ENCODE measurements around the gene WWOX.

WWOX gene

DNA sequence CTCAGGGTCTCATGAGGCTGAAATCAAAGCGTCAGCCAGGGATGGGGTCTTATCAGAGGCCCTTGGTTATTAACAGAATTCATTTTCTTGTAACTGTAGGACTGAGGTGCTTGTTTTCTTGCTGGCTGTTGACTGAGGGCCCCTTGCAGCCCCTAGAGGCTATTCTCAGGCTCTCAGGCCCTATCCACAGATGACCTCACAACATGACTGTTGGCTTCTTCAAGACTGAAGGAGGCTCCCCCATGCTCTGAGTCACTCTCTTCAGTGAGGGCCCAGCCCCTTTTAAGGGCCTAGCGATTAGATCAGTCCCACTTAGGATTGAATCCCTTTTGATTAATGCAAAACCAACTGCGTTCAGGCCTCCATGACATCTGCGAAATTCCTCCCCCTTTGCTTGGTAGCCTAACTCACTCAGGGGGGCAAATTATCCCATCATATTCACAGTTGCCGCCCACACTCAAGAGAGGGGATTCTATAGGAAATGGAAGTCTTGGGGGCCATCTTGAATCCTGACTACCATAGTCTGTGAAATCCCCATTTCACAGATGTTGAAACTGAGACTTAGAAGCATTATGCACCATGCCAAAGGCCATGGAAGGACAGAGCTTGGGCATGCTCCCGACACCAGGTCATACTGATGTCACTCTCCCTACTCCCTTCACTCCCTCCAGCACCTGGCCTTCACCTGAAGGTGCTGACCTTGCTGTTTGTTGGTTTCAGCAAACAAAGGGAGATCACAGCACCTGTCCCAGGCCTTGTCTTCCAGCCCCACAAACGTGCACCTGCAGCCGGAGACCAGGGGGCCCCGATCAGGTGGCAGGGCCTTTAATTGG, 908.8 kb downstream of the WWOX start:
- FAIRE-seq (no peak), DNase-seq (ENCODE audit: insufficient read length, low spot score) (no peak)

DNA sequence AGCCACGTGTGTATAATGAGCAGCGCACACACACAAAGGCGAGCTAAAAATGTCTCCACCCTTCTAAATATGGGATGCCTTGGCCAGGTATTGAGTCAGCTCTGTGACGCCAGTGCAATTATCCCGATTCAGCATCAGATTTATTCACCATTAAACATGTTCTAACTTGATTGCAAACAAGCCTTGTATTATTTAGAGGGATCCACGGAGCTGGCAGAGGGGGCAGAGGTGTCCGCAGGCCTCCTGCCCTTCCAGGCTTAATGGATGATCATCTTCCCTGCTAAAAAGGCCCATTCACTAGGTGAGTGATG, 909.4 kb downstream of the WWOX start:
- DNase-seq (ENCODE audit: insufficient read length, low spot score): no peak
- FAIRE-seq: no peak

DNA sequence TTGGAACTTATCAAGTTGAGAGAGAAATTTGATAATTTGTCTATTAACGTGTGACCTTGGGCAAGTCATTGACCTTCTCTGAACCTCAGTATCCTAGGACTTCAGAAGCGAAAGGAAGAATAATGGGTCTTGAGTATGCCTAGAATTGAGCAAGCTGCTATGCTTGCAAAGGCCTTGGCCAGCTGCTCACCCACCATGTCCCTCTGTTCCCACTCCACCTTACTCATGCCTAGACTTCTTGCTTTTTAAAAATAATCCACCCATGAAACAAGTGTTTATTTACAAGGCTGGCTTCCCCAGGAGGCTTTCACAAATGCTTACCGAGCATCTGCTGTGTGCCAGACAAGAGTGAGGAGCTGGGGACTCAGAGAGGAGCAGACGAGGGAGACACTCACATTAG, 910.4 kb downstream of the WWOX start:
- DNase-seq (ENCODE audit: insufficient read length, low spot score) (no peak), FAIRE-seq (no peak)

DNA sequence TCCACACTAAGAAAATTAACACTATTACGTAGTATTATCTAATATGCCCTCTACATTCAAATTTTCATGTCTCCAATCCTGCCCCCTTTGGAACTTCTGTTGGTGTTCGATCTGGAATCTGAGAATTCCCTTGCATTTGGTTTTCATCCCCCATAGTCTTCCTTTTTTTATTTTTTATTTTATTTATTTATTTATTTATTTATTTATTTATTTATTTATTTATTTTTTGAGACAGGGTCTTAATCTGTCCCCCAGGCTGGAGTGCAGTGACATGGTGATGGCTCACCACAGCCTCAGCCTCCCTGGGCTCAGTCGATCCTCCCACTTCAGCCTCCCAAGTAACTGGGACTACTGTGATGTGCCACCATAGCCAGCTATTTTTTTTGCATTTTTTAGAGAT, 911.8 kb downstream of the WWOX start:
- FAIRE-seq (no peak), DNase-seq (ENCODE audit: insufficient read length, low spot score) (no peak)

DNA sequence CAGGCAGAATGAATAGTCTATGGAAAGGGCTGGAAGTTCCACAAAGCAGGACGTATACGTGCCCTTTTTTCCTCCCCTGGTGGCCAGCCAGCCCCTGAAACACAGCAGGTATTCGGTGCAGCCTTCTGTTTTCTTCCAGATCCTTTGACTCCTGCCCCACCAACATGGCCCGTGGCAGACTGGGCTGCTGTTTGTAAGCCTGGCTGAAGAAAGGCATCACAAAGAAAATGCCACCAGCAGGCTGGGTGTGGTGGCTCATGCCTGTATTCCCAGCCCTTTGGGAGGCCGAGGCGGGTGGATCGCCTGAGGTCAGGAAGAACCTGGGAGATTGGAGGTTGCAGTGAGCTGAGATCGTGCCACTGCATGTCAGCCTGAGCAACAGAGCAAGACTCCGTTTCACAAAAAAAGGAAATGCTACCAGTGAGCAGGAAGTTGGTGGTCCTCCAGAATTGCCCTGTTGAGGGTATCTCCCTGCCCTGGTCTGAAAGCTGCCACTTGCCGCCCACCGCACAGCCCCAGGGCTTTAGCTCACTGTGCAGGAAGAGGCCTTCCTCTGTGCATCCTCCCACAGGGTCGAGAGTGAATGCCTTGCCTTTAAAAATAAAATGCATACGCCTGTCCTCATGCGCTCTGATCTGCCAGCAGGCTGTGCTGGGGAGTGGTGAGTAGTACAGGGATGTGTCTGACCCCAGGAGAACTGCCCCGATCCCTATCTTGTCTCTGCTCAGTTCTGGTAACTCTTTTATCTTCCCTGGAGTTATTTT, 913.4 kb downstream of the WWOX start:
- FAIRE-seq: no peak
- DNase-seq (ENCODE audit: insufficient read length, low spot score): no peak

DNA sequence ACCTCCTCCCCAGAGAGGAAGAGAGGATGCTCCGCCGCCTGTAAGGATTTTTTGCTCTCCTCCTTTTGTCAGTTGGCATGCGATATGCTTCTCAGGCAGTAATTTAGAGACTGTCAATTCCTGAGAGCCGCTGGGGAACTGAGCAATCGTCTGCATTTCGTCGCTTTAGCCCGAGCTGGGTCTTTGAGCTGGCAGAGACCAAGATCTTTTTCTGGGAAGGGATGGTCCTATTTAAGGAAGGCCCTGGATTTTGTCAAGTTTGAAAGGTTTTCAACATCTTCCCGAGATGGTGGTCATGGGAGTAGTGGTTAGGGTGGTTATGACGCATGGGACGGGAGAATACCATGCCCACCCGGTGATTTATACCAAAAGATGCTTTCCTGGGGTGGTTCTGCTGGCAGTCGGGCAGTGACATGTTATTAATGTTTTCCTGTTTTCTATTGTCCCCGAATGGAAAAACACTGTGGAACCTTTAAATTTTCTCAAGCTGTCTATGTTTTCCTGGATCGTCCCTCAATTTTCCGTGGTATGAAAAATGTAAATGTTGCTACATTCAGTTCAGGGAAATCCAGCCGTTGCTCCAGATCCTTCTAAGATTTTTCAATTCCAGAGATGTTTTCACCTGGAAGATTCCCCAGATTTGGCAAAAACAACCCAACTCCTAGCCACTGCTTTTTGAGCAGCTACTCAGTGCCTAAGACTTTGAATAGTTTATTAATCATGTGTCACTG, 914.6 kb downstream of the WWOX start:
- FAIRE-seq: no peak
- no peak for DNase-seq (ENCODE audit: insufficient read length, low spot score)

DNA sequence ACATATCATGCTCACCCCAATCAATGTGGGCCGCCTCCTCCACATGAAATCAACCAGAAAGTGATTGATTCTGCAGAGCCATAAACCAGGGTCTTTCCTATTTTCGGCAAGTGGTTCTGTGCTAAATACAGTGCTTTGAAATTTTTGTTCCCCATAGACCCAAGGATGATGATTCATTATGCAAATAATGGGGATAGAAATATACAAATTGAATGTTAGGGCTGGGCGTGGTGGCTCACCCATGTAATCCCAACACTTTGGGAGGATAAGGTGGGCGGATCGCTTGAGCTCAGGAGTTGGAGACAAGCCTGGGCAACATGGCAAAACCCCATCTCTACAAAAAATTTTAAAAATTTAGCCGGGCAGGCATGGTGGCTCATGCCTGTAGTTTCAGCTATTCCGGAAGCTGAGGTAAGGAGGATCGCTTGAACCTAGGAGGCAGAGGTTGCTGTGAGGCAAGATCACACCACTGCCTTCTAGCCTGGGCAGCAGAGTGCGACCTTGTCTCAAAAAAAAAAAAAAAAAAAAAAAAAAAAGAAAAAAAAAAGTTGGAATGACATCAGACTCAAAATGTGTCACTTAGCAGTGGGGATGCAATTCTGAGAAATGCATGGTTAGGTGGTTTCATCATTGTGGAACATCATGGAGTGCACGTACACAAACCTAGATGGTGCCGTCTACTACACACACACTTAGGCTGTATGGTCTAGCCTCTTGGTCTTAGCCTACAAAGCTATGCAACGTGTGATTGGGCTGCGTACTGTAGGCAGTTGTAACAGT, 919.4 kb downstream of the WWOX start:
- no peak for DNase-seq (ENCODE audit: insufficient read length, low spot score)
- no peak for FAIRE-seq

DNA sequence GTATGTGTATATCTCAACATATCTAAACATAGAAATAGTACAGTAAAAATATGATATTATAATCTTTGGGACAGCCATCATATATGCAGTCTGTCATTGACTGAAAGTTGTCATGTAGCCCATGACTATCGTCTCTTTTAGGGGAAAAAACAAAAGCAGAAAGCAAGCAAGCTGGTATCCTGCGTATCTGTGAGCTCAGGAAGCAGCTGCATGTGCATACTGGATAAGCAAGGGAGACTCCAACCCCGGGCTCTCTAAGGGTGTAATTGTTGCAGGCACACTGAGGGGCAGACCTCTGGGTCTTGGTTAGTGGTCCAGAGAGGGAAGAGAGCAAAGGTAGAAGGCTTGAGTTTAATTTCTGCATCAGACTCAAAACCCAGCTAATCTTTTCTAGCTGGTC, 920.0 kb downstream of the WWOX start:
- DNase-seq (ENCODE audit: insufficient read length, low spot score) (no peak), FAIRE-seq (no peak)

DNA sequence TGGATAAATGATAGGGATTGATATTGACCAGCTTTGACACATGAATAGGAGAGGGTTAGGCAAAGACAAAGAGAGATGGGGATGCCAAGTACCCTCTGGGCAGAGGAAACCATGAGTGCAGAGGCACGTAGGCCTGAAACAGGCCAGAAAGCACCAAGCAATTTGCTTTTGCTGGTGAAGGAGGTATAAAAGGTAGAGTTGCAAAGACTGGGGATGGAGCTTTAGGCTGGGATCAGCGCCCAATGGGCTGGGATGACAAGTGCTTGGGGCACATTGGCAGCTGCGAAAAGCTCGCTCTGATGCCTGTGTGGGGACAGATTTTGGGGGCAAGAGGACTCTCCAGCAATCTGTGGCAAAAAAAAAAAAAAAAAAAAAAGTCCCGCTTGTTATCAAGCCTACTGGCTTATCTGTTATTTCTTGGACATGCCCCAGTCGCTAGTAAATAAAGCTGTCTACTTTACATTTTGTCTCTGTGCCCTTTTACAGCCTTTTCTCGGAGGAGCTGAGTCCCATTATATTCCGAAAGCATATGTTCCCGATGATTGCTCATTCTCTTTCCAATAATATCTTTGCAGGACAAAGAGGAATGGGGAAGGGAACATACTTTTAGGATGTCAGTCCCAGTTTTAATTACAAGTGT, 922.7 kb downstream of the WWOX start:
- DNase-seq (ENCODE audit: insufficient read length, low spot score) (no peak), FAIRE-seq (no peak)

DNA sequence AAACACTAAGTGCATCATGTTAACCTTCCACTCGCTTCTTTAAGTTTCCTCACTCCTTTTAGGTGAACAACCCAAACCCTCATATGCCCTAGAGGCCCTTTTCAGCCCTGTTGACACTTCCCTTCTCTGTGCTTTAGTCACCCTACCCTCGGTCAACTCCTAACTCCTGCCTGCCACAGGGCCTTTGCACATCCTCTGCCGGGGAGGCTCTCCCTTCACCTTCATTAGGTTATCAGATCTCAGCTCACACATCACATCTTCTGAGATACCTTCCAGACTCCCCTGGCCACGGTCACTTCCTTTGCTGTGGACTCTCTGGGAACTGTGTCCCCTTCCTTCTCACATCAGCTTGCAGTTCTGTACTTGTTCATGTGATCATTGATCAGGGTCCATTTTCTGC, 926.7 kb downstream of the WWOX start:
- FAIRE-seq (no peak), DNase-seq (ENCODE audit: insufficient read length, low spot score) (no peak)

DNA sequence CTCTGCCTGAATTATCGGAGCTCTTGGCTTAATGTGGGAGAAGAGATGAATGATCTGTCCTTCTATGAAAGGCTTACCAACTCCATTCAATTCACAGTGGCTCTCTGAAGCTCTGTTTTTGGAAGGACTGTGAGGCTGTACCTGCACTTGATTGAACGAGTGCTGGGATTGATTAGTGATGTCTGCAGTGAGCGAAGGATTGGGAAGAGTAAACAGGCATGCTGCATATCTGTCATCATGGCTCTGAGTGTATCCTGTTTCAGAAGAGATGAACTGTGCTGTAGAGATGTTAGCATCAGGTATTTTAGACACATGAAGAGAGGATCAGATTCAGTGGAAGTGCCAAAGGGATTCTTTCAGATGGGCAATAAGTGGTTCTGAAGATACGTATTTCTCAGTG, 937.1 kb downstream of the WWOX start:
- no peak for DNase-seq (ENCODE audit: insufficient read length, low spot score)
- no peak for FAIRE-seq

DNA sequence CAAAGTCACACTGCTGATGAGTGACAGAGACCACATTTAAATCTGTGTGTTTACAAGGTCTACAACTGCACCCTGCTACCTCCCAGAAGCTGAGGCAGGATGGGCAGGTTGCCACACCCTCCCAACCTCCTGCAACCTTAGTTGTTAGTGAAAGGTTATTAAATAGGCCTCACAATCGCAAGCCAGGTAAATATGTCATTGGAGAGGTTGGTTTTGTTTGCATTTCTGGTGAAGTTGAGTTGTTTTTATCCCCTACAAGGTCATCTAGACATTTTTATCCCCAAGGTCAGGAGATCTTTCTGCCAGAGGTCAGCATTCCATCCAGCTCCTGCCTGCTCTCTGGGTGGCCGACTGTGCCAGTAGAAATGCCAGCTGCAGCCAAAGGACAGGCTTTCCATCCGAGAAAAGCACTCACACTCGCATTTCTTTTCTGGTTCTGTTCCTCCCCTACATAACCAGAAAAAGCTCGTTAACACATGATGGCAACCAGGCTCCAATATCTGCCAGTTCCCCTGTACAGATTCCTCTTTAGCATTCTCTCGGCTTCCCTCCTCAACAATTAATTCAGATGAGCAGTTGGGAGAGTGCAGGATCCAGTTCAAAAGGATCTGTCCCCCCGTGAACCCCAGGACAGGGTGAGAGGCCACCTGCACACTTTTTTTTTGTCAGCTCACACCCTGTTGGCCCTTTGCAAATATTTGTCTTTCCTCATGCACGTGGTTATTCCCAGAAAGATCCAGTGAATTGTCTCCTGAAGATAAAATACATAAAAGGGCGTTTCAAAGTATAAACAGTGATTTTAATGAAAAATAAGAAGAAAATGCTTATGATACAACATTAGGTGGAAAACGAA, 938.3 kb downstream of the WWOX start:
- FAIRE-seq (no peak), DNase-seq (ENCODE audit: insufficient read length, low spot score) (no peak)

DNA sequence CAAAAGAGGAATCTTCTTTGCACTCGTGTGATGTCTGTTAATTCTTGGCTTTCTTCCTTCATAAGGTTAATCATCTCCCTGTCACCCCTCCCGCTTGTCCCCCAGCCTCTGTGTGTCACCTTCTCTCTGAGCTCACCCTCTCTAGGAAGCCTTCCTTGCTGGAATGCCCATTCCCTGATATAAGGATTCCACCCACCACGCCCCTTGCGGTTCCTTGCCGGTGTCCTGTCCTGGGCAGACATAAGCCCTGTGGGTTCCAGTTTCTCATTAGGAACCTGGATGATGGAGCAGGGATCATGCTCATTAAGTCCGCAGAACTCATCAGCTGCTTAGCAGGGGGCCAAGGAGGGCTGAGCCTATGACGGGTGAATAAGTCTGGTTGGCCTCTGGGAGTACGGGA, 941.8 kb downstream of the WWOX start:
- DNase-seq (ENCODE audit: insufficient read length, low spot score) (no peak), FAIRE-seq (no peak)

DNA sequence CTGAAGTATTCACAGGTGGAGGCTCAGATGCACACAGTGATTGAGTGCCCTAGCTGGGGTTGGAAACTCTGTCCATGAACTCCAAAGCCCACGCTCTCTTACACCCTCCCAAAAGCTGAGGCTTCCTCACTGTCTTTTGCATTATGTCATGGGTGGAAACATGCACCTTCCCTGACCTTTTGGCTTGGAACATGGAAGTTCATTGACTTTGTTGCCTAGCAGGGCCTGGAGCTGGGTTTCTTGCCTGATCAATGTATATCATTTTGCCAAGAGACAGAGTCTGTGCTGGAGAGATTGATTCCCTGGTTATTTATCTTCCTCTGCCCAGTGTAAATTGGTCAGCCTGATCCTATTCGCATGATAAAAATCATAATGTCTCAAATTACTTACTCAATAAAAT, 942.7 kb downstream of the WWOX start:
- FAIRE-seq (no peak), DNase-seq (ENCODE audit: insufficient read length, low spot score) (no peak)

DNA sequence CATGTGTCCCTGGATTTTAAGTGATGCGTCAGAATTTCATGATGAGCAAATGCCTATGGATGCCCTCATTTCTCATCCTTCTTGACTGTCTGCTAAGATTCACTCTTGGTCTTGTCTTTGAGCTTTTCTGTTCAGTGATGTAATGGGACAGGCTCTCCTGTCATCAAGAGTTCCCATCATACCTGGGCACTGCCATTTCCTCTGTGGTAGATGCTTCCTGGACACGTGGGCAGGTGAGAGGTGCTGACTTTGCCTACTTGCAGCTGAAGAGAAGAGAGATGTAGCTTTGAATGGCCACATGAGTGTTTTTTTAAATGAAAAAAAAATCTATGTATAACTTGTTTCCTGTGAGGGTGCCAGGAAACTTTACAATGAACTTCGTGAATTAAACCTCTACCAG, 943.4 kb downstream of the WWOX start:
- no peak for FAIRE-seq

DNA sequence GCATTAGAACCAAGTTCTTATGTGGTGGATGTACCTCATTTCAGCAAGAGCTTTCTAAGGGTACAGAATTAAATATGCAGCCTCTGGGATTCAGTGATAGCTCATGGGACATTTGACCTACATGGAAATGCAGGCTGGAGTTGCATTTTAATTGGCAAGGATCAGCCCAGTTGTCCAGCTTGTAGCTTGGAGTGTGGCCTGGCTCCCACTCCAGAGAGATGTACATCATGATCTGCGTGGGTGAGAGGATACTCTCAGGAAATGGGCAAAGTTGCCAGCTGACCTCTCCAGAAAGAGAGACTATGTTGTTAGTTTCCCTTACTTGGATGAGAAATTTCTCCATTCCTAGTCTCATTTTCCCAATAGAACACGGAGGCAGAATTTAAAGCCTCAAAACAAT, 945.7 kb downstream of the WWOX start:
- DNase-seq (ENCODE audit: insufficient read length, low spot score): no peak
- no peak for FAIRE-seq

More for the DNA sequence above, 943.4 kb downstream of the WWOX start:
- no peak for DNase-seq (ENCODE audit: insufficient read length, low spot score)

DNA sequence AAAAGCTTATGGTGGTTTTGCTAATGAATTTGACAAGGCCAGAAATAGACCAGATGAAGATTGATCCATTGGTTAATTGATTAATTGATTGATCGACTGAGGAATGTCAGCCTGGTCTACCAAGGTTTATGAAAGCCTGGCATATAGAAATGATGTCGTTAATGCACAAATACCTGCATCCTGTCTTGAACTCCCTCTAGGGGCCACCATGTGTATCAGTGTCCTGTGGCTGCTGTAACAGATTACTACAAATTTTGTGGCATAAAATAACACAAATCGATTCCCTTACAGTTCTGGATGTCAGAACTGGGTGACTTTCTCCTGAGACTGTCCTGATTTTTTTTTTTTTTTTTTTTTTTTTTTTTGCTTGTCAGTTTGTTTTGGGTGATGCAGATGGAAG, 947.9 kb downstream of the WWOX start:
- no peak for DNase-seq (ENCODE audit: insufficient read length, low spot score)
- no peak for FAIRE-seq

DNA sequence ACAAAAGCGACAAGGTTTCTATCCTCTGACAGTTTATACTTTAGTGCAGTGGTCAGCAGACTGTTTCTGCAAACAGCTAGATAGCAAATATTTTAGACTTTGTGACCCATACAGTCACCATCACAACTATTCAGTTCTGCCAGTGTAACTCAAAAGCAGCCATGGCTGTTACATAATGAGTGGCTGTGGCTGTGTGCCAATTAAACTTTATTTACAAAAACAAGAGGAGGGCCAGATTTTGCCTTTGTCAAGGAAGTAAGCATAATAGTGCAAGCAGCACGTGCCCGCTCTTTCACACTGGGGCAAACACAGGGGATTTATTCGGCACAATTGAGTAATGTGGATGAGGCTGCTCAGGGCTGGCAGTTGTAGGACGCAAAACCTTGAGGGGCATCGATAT, 949.6 kb downstream of the WWOX start:
- DNase-seq (ENCODE audit: insufficient read length, low spot score) (no peak), FAIRE-seq (no peak)

DNA sequence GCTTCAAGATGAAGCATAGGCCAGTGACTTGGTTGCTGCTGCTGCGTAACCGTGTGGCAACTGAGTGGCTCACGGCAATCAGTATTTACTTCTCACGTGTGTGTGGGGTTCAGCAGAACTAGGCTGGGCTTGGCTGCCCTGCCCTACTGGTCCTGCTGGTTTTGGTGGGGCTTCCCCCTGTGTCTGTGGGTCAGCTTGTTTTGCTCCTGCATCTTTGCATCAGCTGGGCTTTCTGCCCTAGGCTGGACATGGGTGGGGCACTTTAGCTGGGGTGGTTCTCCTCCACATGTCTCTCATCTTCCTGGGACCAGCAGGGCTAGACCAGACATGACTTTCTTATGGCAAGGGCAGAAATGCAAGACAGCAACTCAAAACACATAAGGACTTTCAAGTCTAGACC, 950.6 kb downstream of the WWOX start:
- DNase-seq (ENCODE audit: insufficient read length, low spot score) (no peak), FAIRE-seq (no peak)

DNA sequence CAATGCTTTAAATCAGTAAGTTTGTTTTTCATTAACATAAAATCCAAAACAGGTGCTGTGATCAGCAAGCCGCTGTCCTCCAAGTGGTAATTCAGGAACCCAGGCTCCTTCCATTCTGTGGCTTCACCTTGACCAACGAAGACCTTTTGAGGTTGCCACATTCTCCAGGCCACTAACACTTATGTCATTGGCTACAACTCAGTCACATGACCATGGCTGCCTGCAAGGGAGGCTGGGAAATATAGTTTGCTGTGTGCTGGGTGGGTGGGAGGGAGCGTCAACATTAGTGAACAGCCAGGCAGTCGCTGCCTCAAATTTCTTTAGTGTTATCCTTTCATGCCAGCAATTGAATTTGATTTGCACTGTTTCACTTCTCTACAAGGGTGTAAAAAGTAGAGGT, 951.9 kb downstream of the WWOX start:
- FAIRE-seq (no peak), DNase-seq (ENCODE audit: insufficient read length, low spot score) (no peak)

Measured in HTR-8/SVneo (cell line).